GM08714 (cell line): ENCODE measurements around the gene SEPTIN8.

Source experiments
- H3K4me3 ChIP-seq: fragments of 200-500 bp; sonication (Bioruptor generic); 2 replicates; pipeline ENCODE4 v1.5.1; 2014; ENCODE audit warnings: mild to moderate bottlenecking, low read length, inconsistent platforms
- ZNF274 ChIP-seq: IDR thresholded peaks from 2 replicates; pipeline ENCODE4 v1.6.1; 2012; ENCODE audit warnings: mild to moderate bottlenecking, low read depth, low read length

Gene SEPTIN8

GRCh38 chr5:132777209-132778069, at the start of gene SEPTIN8:
Gene SEPTIN8 (minus strand): TSS chr5:132777239. CDS start chr5:132777137, 102 bp downstream.
- H3K4me3 ChIP-seq: peak within 1 kb of the TSS; percentile 85
- no peak for TF ChIP-seq ZNF274

GRCh38 chr5:132826424-132827082, 49.5 kb upstream of the SEPTIN8 start:
- no peak for TF ChIP-seq ZNF274

GRCh38 chr5:132825834-132826391, 48.9 kb upstream of the SEPTIN8 start:
- no peak for TF ChIP-seq ZNF274
- H3K4me3 ChIP-seq: peak overlapping the region; percentile 17; the same call in 1 of the 2 replicates

More at GRCh38 chr5:132826424-132827082, 49.5 kb upstream of the SEPTIN8 start:
- H3K4me3 ChIP-seq: no peak overlapping the region

DNA sequence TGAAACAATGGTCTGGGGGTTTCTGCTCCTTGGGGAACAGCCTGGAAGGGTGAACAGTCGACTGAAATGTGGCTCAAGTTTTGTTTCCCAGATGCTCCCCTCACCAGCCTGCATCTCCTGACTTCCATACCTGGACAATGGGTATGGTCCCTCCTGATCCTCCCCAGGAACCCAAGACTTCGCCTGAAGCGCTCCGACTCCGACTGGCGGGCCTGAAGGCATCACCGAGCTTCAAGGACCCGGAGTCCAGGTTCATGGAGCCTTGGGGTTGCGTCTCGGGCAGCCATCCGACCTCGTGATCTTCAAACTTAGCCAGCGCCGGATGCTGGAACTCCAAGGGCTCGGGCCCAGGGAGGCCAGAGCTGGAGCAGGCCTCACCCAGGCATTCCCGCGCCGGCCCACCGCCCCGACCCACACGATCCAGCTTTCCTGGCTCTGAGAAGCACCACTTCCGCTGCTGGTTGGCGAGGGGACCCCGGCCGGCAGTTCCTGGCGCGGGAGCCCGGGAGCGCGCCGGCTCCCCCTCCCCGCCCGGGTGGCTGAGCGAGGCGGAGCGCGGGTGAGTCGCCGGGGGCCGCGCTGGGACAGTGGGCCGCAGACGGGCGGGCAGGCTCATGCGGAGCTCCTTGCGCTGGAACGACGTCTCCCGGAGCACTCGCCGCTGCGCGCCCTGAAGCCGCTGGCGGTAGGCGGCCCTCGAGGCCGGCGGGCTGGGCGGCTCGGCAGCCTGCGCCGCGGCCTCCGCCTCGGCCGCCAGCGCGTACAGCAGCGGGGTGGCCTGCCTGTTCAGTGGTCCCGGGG, 48.2 kb upstream of the SEPTIN8 start:
- peak overlapping the region; percentile 17; the same call in 1 of the 2 replicates for H3K4me3 ChIP-seq

DNA sequence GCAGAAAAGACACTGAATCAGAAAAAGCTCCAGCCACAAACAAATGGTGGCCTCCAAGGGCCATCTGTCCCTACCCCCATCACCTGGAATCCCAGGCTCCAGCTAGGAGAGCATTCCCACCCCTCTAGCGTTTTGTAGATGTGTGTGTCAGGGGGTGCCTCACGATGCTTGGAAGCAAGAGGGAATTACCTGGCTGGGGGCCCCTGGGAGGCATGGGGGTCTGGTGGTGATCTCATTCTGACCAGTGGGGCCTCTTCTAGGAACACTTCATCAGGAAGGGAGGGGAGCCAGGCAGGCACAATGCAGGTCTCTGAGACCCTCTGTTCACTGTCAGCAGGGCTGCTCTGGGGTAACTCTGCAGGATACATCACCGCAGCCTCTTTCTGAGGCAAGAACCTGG, 47.4 kb upstream of the SEPTIN8 start:
- TF ChIP-seq ZNF274: no peak
- no peak overlapping the region for H3K4me3 ChIP-seq

More for the DNA sequence above, 48.2 kb upstream of the SEPTIN8 start:
- no peak for TF ChIP-seq ZNF274

DNA sequence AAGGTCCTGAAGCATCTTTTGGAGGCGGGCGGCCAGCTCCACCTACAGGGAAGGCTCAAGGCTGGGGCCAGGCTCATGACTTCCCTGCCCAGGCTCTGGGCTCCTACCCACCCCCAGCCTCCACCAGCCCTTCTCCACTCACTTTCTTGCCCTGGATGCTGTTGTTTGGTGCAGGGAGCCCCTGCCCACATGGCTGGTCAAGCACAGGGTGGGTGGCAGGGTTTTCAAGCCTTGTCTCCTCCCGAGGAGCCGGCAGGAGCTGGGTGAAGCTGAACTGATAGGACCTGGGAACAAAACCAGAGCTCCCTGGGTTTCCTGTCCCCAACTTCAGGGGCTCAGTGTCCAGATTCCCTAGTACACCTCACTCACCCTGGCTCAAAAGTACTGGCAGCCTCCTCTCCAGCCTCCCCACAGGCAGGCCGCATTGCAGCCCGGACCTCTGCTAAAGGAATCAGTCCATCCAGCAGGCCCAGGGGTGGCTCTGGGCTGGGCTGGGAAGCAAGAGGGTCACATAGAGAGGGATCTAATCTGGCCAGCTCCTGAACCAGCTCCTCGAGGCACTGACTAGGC, 46.5 kb upstream of the SEPTIN8 start:
- H3K4me3 ChIP-seq: no peak overlapping the region
- no peak for TF ChIP-seq ZNF274

GRCh38 chr5:132822650-132823480, 45.8 kb upstream of the SEPTIN8 start:
- no peak for TF ChIP-seq ZNF274
- H3K4me3 ChIP-seq: no peak overlapping the region

DNA sequence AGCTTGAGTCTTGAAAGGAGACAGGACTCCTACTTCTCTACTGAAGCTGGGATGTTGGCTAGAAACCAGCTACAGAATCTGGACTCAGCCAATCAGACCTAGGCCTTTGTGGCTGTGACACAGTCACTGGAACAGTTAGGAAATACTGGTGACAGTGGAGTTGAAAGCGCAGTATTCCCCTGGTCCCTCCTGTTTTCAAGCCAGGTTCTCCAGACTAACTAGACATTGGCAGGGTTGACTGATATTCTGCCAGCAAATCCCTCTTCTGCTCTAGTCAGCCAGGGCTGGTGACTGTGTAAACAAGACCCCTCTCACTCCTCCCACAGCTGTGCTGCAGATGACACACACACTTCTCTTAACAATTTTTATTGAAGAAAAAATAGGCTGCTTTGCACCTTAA, 44.8 kb upstream of the SEPTIN8 start:
- no peak overlapping the region for H3K4me3 ChIP-seq
- TF ChIP-seq ZNF274: no peak

DNA sequence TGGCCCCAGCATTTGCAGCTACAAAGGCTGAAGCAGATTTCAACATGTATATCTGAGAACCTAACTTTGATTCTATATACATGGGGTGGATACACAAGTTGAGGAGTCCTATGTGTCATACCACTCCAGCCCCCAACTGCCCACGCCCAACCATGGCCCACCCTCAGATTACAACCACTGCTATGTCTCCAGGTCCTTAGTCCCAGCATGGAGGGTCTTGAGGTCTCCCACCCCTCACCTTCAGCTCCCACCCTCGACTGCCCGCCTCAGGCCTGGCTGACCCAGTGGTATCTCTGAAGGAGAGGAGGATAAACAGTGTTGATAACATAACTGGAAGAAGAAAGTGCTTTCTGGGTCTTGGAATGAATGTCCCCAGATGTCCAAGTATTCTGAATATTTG, 44.3 kb upstream of the SEPTIN8 start:
- TF ChIP-seq ZNF274: no peak
- H3K4me3 ChIP-seq: no peak overlapping the region

DNA sequence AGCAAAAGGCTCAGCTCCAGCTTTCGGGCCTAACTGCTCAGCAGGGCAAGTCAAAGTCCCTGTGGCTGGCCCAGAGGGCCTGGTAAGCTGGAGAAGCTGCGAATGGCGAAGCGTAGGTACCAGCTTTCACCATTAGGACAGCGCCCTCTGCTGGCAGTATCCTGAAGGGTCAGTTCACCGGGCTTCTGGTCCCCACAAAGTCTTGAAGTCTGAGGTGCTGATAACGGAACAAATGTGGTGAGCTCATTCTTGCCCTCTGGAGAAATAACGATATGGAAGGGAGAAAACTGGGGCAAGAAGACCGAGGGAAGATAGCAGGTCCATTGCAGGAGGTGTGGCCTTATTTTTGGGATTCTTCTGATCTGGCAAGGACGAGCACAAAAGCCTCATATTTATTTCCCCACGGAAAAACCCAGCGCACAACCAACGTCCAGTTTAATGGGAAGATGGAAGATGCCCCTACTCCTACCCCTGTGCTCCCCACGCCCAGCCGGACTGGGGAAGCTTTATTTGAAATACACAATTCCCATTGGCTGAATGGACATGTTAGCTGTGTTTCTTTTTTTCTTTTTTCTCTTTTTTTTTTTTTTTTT, 43.2 kb upstream of the SEPTIN8 start:
- no peak for TF ChIP-seq ZNF274
- no peak overlapping the region for H3K4me3 ChIP-seq

DNA sequence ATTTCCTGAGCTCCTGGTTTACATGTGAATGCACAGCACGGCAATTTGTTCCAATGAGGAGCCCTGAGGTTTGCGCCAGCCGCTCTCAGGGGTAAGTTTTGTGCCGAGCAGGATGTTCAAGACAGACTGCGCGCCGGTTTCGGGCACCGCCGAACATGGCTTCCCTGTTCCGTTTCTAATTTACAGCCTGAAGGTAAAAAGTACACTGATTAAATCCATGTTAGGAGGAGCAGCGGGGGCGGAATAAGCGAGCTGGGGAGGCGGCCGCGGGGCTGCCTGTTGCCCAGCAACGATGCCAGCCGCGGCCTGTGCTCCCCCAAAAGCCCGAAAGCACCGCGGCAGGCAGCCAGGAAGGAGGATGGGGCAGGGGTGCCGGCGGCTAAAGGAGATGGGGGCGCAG, 42.4 kb upstream of the SEPTIN8 start:
- no peak for TF ChIP-seq ZNF274
- peak overlapping the region; percentile 4; the same call in 1 of the 2 replicates for H3K4me3 ChIP-seq

GRCh38 chr5:132817011-132817410, 40.0 kb upstream of the SEPTIN8 start:
- no peak for TF ChIP-seq ZNF274
- H3K4me3 ChIP-seq: no peak overlapping the region
